A549 treated with Hydrocortisone at 1 μM for 4 hours (cell line): ENCODE results near the gene WWTR1. TPM values are rescaled to one million over a fixed set of nuclear protein-coding genes. Genes with fewer than 3 reads are reported as not detected.

Experiments used
- total RNA-seq: library from RNA; stranded (reverse); fragments of 200-300 nt; extraction: Qiagen RNA extraction; gene quantifications from 5 replicates; pipeline ENCODE4 v1.2.3, GENCODE V29; 2022

The WWTR1 gene
- total RNA-seq, result 143 to 172 TPM (median 159 TPM) in 5 replicates

DNA sequence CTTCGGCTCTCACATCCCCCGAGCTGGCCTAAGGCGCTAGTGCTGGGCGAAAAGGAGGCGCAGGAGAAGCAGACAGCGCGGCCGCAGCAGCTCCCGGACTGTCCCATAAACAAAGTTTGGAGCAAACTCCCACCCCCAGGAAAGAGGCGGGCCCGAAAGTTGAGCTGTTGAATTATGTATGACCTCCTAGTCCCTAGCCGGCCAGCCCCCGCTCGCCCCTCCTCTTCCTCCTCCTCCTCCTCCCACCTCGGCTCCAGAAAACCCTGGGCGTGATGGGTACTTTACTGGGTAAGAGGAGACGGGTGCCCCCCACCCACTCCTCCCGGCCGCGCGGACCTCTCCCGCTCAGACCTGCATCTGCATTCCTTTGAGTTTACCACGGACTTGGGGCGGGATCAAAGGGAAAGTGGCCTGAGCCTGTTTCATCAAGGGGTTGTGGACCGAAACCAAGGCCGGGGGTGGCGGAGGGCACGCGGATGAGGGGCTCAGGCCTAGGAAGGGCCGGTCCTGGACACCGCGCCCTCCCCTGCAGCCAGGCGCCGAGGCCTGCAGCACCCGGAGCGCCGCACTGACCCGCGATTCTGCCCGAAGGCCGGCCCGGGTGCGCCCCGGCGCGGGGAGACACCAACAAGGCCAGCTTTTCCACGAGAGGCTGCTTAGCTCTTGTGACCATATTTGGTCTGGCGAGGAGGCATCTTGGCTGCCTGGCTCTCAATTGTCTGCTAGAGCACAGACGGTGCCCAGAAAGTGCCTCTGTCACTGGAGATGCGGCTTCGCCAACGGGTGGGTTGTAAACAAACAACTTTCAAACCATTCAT, at the start of gene WWTR1:
WWTR1 (minus strand) TSS at position 100 of the 818 bp plus-strand sequence. CDS start 719 bp downstream, outside the sequence.

DNA sequence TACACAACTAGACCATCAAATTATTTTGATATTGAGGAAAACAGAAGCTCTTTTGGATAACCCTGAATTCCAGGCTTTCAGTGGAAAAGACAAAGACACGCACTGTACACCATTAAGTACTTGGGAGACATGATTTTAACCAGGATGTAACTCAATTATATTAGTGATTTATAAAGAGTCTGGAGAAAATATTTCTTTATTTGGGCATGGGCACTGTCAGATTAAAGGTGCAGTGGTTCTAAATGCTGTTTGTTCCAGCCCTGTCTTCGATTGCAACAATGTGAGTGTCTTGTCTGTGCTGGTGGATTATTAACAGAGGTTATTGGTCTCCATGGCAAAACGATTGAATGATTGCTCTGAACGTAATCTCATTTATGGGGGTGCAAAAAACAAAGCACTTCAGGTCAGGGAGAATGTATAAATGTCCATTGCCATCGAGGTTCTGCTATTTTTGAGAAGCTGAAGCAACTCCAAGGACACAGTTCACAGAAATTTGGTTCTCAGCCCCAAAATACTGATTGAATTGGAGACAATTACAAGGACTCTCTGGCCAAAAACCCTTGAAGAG, 183.5 kb downstream of the WWTR1 start, which contains the start of gene TM4SF4:
TM4SF4 (plus strand) TSS at position 448 of the 568 bp plus-strand sequence. CDS start 181 bp downstream, outside the sequence.

Other genes starting within 250 kb of the WWTR1 start
- gene TM4SF4, start 183.3 kb downstream of the WWTR1 start, total RNA-seq, result 26.3 to 42.5 TPM (median 36.9 TPM) in 5 replicates
- 29.6 to 38.8 TPM (median 37.7 TPM) in 5 replicates for gene COMMD2, start 94.5 kb upstream of the WWTR1 start, total RNA-seq
- not detected in 5 replicates for gene ANKUB1, start 134.5 kb upstream of the WWTR1 start, total RNA-seq
- 33.9 to 55.4 TPM (median 38.8 TPM) in 5 replicates for gene RNF13, start 155.2 kb upstream of the WWTR1 start, total RNA-seq